HCT116 (cell line): ENCODE results near the gene CNTNAP5. TPM values are rescaled to one million over a fixed set of nuclear protein-coding genes. Genes with fewer than 3 reads are reported as not detected.

ENCODE experiments used
- ATAC-seq: fragments of 200-7000 bp; cut with Tn5 transposase; 2 replicates; pipeline ENCODE4 v1.9.1; 2020; ENCODE audit warnings: mild to moderate bottlenecking, moderate library complexity
- BruUV-seq: library from RNA; stranded (reverse); fragments of 400-500 nt; replicated peaks from 2 replicates; lab custom pipeline; 2021; lab: Mats Ljungman, UMichigan
- CTCF ChIA-PET: fragments of 300-600 bp; sonication (Branson Sonifier 250); formaldehyde crosslinking; loops from one replicate; lab custom pipeline; 2021; ENCODE audit warnings: antibody characterized with exemption; lab: Charles Lee
- POLR2A ChIA-PET: fragments of 300-600, 350-600 bp; sonication (Branson Sonifier 250); formaldehyde crosslinking; loops from one replicate; lab custom pipeline; 2021; ENCODE audit warnings: antibody characterized with exemption; lab: Charles Lee
- RAD21 ChIA-PET, 2 experiments: fragments of 300-600 bp; sonication (Branson Sonifier 250); formaldehyde crosslinking; loops; one replicate each; lab custom pipeline; 2023; ENCODE audit warnings: low total read pairs in 2 of 2; ENCODE audit not compliant: uncharacterized antibody in 2 of 2, unreplicated experiment in 2 of 2, low non-redundant PET in 1 of 2; lab: Charles Lee
- DNase-seq: peaks from one replicate; pipeline ENCODE4 v3.0.0-alpha.2; 2010; ENCODE audit warnings: low read depth, low spot score
- H2AFZ ChIP-seq: fragments of 200-600 bp; shearing (Covaris generic), sonication (generic); 2 replicates; pipeline ENCODE4 v1.6.1; 2017; ENCODE audit warnings: low read depth, mixed run types, mixed read lengths, antibody characterized with exemption, low read length; ENCODE audit not compliant: poor library complexity, severe bottlenecking
- H3K27ac ChIP-seq: 2 replicates; pipeline ENCODE4 v1.5.1; 2012; ENCODE audit warnings: low read depth, low read length
- H3K27me3 ChIP-seq: fragments of 200-600 bp; sonication (generic); 2 replicates; pipeline ENCODE4 v1.6.1; 2016; ENCODE audit warnings: mixed run types, low read length, mixed read lengths; ENCODE audit not compliant: insufficient read depth
- H3K36me3 ChIP-seq, 2 experiments: fragments of 200-500 bp in 1 of 2; fragments of 200-600 bp in 1 of 2; sonication (Bioruptor generic) in 1 of 2; sonication (generic) in 1 of 2; 2 replicates each; pipeline versions ENCODE4 v1.5.1 to v1.6.1; 2014 to 2016; ENCODE audit warnings: low read length in 2 of 2, inconsistent platforms in 1 of 2, mixed read lengths in 1 of 2, mixed run types in 1 of 2; ENCODE audit not compliant: insufficient read depth in 2 of 2, control insufficient read depth in 1 of 2
- H3K4me1 ChIP-seq, 2 experiments: fragments of 200-600 bp in 1 of 2; sonication (generic) in 1 of 2; 2 replicates each; pipeline versions ENCODE4 v1.5.1 to v1.6.1; 2012 to 2017; ENCODE audit warnings: low read length in 2 of 2, inconsistent platforms in 1 of 2, mild to moderate bottlenecking in 1 of 2, mixed read lengths in 1 of 2, mixed run types in 1 of 2, moderate library complexity in 1 of 2; ENCODE audit not compliant: insufficient read depth in 2 of 2, control insufficient read depth in 1 of 2
- H3K4me2 ChIP-seq: fragments of 200-600 bp; sonication (generic); 2 replicates; pipeline ENCODE4 v1.6.1; 2017; ENCODE audit warnings: mixed run types, low read length, mixed read lengths
- H3K4me3 ChIP-seq, 2 experiments: fragments of 200-600 bp in 1 of 2; sonication (generic) in 1 of 2; replicated peaks in 1 of 2; 2 replicates each; pipeline ENCODE4 v1.5.1; 2011 to 2016; ENCODE audit warnings: low read length in 2 of 2, control low read depth in 1 of 2, low read depth in 1 of 2, mild to moderate bottlenecking in 1 of 2, mixed read lengths in 1 of 2, mixed run types in 1 of 2
- H3K79me2 ChIP-seq: fragments of 200-600 bp; sonication (generic); 2 replicates; pipeline ENCODE4 v1.6.1; 2017; ENCODE audit warnings: mild to moderate bottlenecking, mixed run types, low read length, moderate library complexity, mixed read lengths; ENCODE audit not compliant: insufficient read depth
- H3K9ac ChIP-seq: fragments of 200-600 bp; sonication (generic); 2 replicates; pipeline ENCODE4 v1.6.1; 2016; ENCODE audit warnings: low read length, mixed read lengths
- H3K9me2 ChIP-seq: fragments of 200-600 bp; sonication (generic), shearing (Covaris generic); 2 replicates; pipeline ENCODE4 v1.6.1; 2017; ENCODE audit warnings: mixed run types, mild to moderate bottlenecking, moderate library complexity; ENCODE audit not compliant: insufficient read depth
- H3K9me3 ChIP-seq, 2 experiments: fragments of 200-500 bp in 1 of 2; fragments of 200-600 bp in 1 of 2; sonication (Bioruptor generic) in 1 of 2; sonication (generic) in 1 of 2; 2 replicates each; pipeline ENCODE4 v1.6.1; 2014 to 2017; ENCODE audit warnings: low read length in 2 of 2, mixed read lengths in 2 of 2, inconsistent platforms in 1 of 2, low read depth in 1 of 2, mild to moderate bottlenecking in 1 of 2, mixed run types in 1 of 2, moderate library complexity in 1 of 2; ENCODE audit not compliant: control insufficient read depth in 1 of 2, insufficient read depth in 1 of 2
- H4K20me1 ChIP-seq: fragments of 200-600 bp; sonication (generic), shearing (Covaris generic); 2 replicates; pipeline ENCODE4 v1.6.1; 2017; ENCODE audit warnings: mixed run types, mild to moderate bottlenecking, moderate library complexity; ENCODE audit not compliant: insufficient read depth
- CEBPB ChIP-seq: IDR thresholded peaks from 2 replicates; pipeline ENCODE4 v1.6.1; 2012; ENCODE audit warnings: low read depth
- ELF1 ChIP-seq: IDR thresholded peaks from 2 replicates; pipeline ENCODE4 v1.6.1; 2012; ENCODE audit warnings: low read depth, borderline replicate concordance
- FOSL1 ChIP-seq: IDR thresholded peaks from 2 replicates; pipeline ENCODE4 v1.6.1; 2012; ENCODE audit warnings: low read depth
- RAD21 ChIP-seq: IDR thresholded peaks from 2 replicates; pipeline ENCODE4 v1.6.1; 2012; ENCODE audit warnings: low read depth, mild to moderate bottlenecking
- SP1 ChIP-seq: IDR thresholded peaks from 2 replicates; pipeline ENCODE4 v1.6.1; 2012; ENCODE audit warnings: low read depth
- TCF7L2 ChIP-seq: IDR thresholded peaks from 2 replicates; pipeline ENCODE4 v1.7.0; 2011; ENCODE audit warnings: borderline replicate concordance, inconsistent platforms; ENCODE audit not compliant: insufficient read depth, insufficient read length; ENCODE audit errors: extremely low read depth
- YY1 ChIP-seq: IDR thresholded peaks from 2 replicates; pipeline ENCODE4 v1.6.1; 2011; ENCODE audit warnings: low read length, low read depth, moderate library complexity, mild to moderate bottlenecking; ENCODE audit not compliant: insufficient replicate concordance; ENCODE audit errors: extremely low read depth
- intact Hi-C: fragments of 100-400 bp; cut with micrococcal nuclease; formaldehyde crosslinking; loops from 2 replicates; pipeline ENCODE4 v1.10.0; 2022
- total RNA-seq: library from RNA; stranded (reverse); gene quantifications from one replicate; pipeline ENCODE4 v1.2.1, GENCODE V29; 2021; ENCODE audit not compliant: unreplicated experiment
- TF ChIP-seq, protein P1 (sequence below): IDR thresholded peaks from 2 replicates; pipeline ENCODE4 v1.6.1; 2012
- TF ChIP-seq, protein P2 (sequence below), 3 experiments: fragments of 200-600 bp in 1 of 3; sonication (generic) in 1 of 3; IDR thresholded peaks in 2 of 3; conservative IDR thresholded peaks in 1 of 3; 2 replicates each; pipeline ENCODE4 v1.5.1; 2012 to 2017; ENCODE audit warnings: low read depth in 2 of 3, low read length in 2 of 3, antibody characterized with exemption in 1 of 3, borderline replicate concordance in 1 of 3, control low read depth in 1 of 3, mild to moderate bottlenecking in 1 of 3, mixed read lengths in 1 of 3, mixed run types in 1 of 3, moderate library complexity in 1 of 3; ENCODE audit not compliant: insufficient read depth in 1 of 3

Gene CNTNAP5
- total RNA-seq, 1 experiment from 2014 or later, result not detected

DNA sequence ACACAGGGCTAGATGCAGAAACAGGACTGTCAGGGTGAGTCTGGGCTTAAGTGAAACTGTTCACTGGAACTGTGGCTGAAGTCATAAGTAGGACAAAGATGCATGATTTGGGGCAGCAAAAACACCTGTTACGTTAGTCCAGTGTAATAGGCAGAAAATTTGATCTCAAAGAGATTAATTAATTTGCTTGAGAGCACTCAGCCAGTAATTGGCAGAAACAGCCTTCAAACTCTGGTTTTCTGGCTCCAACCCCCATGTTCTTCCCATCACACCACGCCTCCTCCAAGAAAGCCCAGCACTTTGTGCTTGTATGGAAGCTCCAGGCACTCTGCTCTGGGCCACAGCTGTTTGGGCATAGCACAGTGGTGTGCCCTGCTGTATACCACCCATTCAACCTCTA, 54.0 kb downstream of the CNTNAP5 start:
- BruUV-seq, result no TSS peak
- no peaks in the 10 kb centered on the region for H3K4me1 ChIP-seq
- RAD21 ChIA-PET, result no interaction called here
- H3K9ac ChIP-seq, result no peak overlapping the region
- CTCF ChIA-PET, result no interaction called here
- POLR2A ChIA-PET, result no interaction called here
- intact Hi-C loops, result no loop called here
- no peak overlapping the region for H2AFZ ChIP-seq
- TF ChIP-seq FOSL1, result no peak
- no peak for TF ChIP-seq RAD21
- TF ChIP-seq SP1, result no peak
- TF ChIP-seq, protein P1, sequence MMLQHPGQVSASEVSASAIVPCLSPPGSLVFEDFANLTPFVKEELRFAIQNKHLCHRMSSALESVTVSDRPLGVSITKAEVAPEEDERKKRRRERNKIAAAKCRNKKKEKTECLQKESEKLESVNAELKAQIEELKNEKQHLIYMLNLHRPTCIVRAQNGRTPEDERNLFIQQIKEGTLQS, result no peak
- no peak for TF ChIP-seq CEBPB
- no peak for TF ChIP-seq ELF1
- TF ChIP-seq TCF7L2, result no peak
- TF ChIP-seq YY1, result no peak
- TF ChIP-seq, protein P2, sequence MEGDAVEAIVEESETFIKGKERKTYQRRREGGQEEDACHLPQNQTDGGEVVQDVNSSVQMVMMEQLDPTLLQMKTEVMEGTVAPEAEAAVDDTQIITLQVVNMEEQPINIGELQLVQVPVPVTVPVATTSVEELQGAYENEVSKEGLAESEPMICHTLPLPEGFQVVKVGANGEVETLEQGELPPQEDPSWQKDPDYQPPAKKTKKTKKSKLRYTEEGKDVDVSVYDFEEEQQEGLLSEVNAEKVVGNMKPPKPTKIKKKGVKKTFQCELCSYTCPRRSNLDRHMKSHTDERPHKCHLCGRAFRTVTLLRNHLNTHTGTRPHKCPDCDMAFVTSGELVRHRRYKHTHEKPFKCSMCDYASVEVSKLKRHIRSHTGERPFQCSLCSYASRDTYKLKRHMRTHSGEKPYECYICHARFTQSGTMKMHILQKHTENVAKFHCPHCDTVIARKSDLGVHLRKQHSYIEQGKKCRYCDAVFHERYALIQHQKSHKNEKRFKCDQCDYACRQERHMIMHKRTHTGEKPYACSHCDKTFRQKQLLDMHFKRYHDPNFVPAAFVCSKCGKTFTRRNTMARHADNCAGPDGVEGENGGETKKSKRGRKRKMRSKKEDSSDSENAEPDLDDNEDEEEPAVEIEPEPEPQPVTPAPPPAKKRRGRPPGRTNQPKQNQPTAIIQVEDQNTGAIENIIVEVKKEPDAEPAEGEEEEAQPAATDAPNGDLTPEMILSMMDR (IDR thresholded peaks at IDR 0.05 in 2 of 3, conservative IDR thresholded peaks at IDR 0.05 in 1 of 3; ENCODE audit: borderline replicate concordance in 1 of 3, insufficient read depth in 1 of 3, low read depth in 2 of 3, low read length in 2 of 3), result no peak
- DNase-seq (no peak), ATAC-seq (no peak)
- no peaks in the 10 kb centered on the region for H3K27me3 ChIP-seq
- H4K20me1 ChIP-seq, result no peaks in the 10 kb centered on the region
- no peaks in the 10 kb centered on the region for H3K9me2 ChIP-seq
- no peak overlapping the region for H3K27ac ChIP-seq
- H3K36me3 ChIP-seq, result no peaks in the 10 kb centered on the region
- H3K4me3 ChIP-seq, result no peak overlapping the region
- no peaks in the 10 kb centered on the region for H3K79me2 ChIP-seq
- H3K4me2 ChIP-seq, result no peak overlapping the region
- peaks cover 0 to 31% of the 10 kb centered on the region in 2 experiments; a peak in 3 of 4 replicates for H3K9me3 ChIP-seq
